HG02973 (cell line): ENCODE measurements around the gene TEAD3.

Experiments used
- ATAC-seq: cut with Tn5 transposase; IDR thresholded peaks from one replicate; pipeline ENCODE4 v1.9.1; 2021; ENCODE audit warnings: moderate library complexity; ENCODE audit not compliant: unreplicated experiment

Gene TEAD3

GRCh38 chr6:35514587-35514986 is 17.7 kb upstream of the TEAD3 start:
- no peak for ATAC-seq

GRCh38 chr6:35512740-35513139 is 15.9 kb upstream of the TEAD3 start, which contains the start of gene TULP1:
Gene TULP1 (minus strand): TSS chr6:35512896. CDS start chr6:35512858, 38 bp downstream.
- no peak for ATAC-seq

DNA sequence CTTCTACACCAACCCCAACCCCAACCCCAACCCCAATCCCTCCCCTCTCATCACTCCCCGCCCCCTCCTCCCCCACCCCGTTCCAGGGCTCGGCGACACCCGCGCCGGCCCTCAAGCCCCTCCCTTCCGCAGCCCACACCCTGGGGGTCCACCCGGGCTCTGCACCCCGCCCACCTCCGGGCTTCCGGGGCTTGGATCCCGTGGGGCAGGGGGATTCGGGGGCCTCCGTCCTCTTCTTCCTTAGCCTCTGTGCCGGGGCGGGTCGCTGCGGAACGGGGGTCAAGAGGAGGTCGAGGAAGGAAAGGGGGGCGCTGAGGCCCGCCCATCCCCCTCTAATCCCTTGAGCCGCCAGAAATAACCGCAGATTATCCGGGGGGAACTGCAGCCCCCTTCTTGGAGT is 15.1 kb upstream of the TEAD3 start:
- no peak for ATAC-seq

GRCh38 chr6:35511562-35511941 is 14.7 kb upstream of the TEAD3 start:
- ATAC-seq: no peak

GRCh38 chr6:35510916-35511561 is 14.2 kb upstream of the TEAD3 start:
- ATAC-seq: no peak

DNA sequence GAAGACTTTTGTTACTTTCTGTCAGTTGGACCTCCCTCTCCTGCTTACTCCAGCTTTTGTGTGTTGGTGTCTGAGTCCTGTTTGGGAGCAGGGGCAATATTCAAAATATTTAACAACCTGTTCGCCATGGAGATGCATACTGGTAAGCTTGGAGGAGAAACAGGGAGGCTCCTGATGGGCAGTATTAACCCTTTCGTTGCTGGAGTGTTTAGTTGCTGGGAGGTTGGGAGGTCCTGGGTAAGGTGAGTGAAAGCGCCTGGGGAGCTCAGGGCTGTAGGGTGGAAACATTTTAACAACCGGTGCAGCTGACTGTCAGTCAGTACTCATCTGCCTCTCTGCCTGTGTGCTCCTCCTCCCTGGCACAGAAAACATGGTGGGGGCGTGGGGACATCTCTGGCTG is 11.7 kb upstream of the TEAD3 start:
- ATAC-seq: no peak

DNA sequence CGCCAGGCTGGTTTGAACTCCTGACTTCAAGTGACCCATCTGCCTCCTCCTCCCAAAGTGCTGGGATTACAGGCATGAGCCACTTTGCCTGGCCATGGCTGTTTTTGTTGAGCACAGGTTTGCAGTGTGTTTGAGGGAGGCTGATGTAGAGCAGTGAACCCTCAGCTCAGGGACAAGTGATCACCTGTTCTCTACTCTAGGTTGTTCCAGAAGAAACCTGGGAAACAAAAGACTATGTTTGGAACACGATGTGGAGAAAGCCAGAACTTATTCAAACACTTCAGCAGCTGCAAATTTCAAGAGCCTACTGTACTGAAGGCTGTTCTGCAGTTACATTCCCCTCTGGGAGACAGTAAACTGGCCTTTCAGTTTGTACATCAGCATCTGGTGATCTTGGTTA is 11.1 kb upstream of the TEAD3 start:
- ATAC-seq: no peak

DNA sequence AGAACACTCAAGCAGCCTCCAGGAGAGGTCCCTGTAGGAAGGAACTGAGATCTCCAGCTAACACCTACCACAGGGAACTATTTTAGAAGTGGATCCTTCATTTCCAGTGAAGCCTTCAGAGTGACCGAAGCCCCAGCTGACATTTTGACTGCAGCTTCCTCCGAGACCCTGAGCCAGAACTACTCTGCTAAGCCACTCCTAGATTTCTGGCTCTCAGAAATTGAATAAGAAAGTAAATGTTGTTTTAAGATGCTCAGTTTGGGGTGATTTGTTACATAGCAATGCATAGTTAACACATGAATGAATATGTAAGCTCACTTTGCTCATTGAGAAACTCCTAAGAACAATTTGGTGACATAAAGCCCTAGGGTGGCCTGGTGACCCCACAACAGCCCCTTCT is 10.3 kb upstream of the TEAD3 start:
- ATAC-seq: no peak

- ATAC-seq: no peak
Observed at GRCh38 chr6:35506536-35506935, 9.7 kb upstream of the TEAD3 start.

- no peak for ATAC-seq
Observed at GRCh38 chr6:35505999-35506412, 9.1 kb upstream of the TEAD3 start.

DNA sequence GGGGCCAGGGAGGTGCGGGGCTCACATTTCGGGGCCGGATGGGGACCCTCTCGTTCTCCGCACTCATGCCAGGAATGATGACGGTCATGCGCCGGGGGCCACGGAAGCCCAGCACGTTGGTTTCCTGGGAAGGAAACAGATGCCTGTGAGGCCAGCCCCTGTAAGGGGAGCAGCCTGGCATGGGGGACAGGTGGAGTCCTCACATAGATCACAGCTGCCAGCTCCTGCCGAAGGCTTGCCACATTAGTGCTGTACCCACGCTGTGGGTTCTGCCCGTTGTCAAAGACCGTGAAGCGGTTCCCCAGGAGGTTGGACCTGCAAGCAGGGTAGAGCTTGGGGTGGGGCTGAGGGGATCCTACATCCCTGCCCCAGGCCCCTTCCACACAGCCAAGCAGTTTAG is 6.7 kb upstream of the TEAD3 start:
- no peak for ATAC-seq

- ATAC-seq: no peak
Observed at GRCh38 chr6:35501784-35502183, 4.9 kb upstream of the TEAD3 start.

- no peak for ATAC-seq
Observed at GRCh38 chr6:35500782-35501181, 3.9 kb upstream of the TEAD3 start.

GRCh38 chr6:35499372-35499771 is 2.5 kb upstream of the TEAD3 start:
- ATAC-seq: no peak

- no peak for ATAC-seq
Observed at GRCh38 chr6:35498422-35499067, 1.7 kb upstream of the TEAD3 start.

DNA sequence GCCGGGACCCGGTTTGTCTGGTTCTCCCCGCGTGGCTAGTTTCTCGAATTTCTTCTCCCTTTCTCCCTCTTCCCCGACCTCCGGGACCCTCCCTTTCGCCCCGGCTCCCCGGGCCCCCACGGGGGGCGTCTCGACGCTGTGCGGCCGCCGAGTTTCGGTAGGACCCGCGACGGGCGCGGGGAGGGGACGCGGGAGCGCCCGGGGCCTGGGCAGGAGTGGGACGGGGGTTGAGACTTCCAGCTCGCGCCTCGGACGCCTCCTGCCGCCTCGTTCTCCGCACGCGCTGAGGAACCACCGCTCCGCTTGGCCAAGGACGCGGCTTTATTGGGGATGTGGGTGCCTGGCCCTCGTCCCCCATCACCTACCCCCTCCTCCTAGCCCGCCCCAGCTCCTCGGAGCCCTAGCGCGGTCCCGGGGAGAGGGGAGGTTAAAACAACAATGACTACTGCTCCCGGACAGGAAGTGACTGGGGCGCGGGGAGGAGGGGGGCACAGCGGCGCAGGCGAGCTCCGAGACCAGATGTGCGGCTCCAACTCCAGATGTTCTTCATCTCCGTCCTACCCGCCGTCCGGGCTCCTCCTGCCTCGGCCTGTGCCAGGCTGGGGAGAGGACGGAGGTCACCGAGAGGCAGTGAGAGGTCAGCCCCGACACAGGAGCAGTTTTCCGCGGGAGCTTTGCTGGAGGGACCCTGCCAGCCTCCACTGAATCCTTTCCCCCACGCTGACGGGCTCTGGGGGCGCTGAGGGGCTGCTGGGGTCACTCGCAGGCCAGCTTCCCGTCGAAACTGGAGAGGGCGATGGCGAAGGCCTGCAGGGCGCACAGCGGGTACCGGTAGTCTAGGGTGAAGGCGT is 917 bp upstream of the TEAD3 start:
- ATAC-seq: no peak

- no peak for ATAC-seq
Observed at GRCh38 chr6:35496036-35496840, 641 bp downstream of the TEAD3 start.

GRCh38 chr6:35495258-35496035 is 1.4 kb downstream of the TEAD3 start:
- ATAC-seq: no peak

DNA sequence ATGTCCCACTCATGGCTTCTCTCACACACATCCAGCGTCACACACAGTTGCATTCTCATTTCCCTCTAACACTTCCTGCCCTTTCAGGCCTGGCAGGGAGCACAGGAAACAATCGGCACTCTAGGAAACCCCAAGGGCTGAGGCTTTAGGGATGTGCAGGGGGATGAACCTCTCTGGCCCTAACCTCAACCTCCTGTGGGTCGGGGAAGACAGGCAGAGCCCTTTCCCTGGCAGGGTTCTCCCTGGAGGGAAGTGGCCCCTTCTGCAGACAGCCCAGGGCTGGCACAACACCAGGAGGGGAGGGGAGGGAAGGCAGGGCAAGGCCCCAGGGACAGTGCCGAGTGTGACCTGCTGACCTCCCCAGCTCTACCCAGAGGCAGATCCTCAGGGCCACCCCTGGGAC is 2.7 kb downstream of the TEAD3 start:
- no peak for ATAC-seq

GRCh38 chr6:35493307-35493983 is 3.4 kb downstream of the TEAD3 start:
- ATAC-seq: no peak
